GM21367 (cell line): ENCODE results near the gene AQP5.

ENCODE experiments used
- ATAC-seq: cut with Tn5 transposase; IDR thresholded peaks from one replicate; pipeline ENCODE4 v1.9.1; 2021; ENCODE audit not compliant: unreplicated experiment

The AQP5 gene

GRCh38 chr12:49961111-49961922, at the start of gene AQP5:
TSS of gene AQP5 (plus strand) at chr12:49961872. CDS start at chr12:49962018, 146 bp downstream.
- no peak for ATAC-seq

DNA sequence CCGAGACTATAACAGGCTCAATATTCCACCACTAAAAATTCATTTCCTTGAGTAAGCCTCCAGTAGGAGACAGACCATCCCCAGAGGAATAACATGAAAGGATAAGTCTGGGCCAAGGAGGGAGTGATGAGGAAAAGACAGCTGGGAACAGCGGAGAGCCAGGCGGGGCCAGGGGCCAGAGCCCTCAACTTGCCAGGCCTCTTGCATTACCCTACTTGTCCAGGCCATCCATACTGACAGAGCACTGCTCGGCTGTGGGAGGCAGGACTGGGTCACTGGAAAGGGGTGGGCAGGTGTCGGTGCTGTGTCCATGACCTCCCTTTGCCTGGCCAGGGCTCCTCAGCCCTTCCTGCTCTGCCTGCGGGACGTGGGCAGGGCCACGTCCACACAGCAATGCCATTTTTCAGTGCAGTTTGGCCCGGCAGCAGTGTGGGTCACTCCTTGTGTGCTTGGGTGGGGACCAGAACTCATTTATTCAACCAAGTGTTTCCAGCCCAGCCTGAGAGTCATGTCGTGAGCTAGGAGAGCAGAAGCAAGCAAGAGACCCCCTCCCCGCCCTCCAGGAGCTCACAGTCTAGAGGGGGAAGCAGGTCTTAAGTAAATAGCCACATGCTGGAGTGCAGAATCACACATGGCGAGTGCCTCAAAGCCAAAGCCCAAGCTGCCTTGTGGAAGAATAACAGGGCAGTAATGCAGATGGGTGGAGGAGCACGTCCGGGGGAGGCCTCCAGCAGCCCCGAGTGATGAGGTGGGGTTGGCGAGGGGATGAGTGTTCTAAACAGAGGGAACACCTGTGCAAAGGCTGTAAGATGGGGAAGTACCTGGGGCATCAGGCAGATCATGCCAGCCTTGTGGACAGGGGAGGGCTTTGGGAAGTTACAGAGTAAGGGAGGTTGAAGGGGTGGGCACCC, 49.1 kb upstream of the AQP5 start:
- no peak for ATAC-seq

- no peak for ATAC-seq
These were observed 45.3 kb upstream of the AQP5 start for GRCh38 chr12:49916129-49916919.

DNA sequence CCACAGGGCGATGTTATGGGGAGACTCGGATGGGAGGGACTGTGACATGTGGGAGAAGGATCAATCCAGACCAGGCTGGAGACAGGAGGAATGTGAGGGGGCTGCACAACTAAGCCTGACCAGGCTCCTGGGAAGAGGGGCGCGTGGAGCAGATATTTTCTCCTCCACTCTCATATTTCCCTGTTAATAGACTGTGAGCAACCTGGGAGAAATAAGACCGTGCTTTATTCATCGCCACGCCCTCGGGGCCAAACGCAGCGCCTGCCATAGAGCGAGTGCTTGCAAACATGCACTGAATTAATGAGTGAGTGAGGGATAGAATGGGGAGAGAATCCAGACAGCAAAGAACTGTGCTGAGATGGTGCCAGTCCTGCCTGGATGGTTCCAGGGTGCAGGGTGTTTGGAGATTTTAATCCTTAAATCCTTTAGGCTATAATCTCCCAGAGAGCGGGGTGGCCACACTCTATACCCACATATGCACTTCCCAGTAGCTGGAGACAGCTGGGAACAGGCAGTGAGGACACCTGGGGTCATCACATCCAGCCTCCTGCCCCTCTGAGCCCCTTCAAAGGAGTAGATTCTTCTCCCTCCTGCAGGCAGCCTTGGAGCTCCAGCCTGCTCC, 44.4 kb upstream of the AQP5 start:
- ATAC-seq = no peak

- ATAC-seq = no peak
These were observed 43.9 kb upstream of the AQP5 start for GRCh38 chr12:49917788-49918173.

GRCh38 chr12:49920241-49920914, 41.3 kb upstream of the AQP5 start:
- ATAC-seq = no peak

DNA sequence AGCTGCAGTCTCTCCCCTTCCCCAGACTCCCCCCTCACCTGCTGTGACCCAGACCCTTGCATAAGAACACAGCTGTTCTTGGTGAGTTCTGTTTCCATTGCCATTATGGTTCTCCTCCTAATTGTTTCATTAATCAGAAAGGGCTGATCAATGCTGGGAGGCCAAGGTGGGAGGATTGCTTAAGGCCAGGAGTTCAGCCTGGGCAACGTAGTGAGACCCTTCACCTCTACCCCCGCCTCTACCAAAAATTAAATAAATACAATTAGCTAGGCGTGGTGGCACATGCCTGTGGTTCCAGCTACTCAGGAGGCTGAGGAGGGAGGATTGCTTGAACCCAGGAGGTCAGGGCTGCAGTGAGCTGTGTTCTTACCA, 40.8 kb upstream of the AQP5 start:
- ATAC-seq = no peak

GRCh38 chr12:49921299-49921698, 40.4 kb upstream of the AQP5 start:
- ATAC-seq = no peak

- no peak for ATAC-seq
These were observed 39.7 kb upstream of the AQP5 start for GRCh38 chr12:49921936-49922335.

DNA sequence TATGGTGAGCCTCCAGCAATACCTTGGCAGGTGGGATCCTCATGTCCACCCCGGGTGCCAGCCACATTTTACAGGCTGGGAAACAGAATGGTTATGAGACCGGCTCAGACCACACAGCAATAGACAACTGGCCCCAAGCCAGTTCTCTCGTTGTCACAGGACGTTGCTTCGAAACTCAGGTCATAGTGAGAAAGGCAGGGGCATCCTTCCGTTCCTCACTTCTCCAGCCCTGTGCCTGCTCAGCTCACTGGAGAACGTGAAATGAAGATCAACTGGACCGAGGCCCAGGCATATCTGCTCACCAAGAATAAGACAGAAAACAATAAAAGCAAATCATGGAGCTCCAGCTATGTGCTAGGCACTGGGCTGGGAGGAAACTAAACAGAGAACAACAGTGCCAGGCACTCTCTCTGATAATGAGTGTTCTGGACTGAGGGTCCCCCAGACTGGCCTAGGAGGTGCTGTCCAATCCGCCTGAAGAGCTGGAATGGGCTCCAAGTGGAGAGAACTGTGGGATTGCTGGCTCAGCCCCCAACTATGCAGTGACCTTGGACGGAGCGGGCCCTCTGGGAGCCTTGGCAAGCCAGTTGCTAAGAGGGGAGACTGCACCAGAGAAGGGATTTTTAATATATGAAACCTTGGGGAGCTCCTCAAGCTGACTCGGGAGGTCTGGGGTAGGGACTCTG, 39.2 kb upstream of the AQP5 start:
- ATAC-seq = no peak

GRCh38 chr12:49923035-49923644, 38.5 kb upstream of the AQP5 start:
- ATAC-seq = no peak

GRCh38 chr12:49923880-49924556, 37.7 kb upstream of the AQP5 start:
- ATAC-seq = no peak

GRCh38 chr12:49924628-49925246, 36.9 kb upstream of the AQP5 start:
- no peak for ATAC-seq

DNA sequence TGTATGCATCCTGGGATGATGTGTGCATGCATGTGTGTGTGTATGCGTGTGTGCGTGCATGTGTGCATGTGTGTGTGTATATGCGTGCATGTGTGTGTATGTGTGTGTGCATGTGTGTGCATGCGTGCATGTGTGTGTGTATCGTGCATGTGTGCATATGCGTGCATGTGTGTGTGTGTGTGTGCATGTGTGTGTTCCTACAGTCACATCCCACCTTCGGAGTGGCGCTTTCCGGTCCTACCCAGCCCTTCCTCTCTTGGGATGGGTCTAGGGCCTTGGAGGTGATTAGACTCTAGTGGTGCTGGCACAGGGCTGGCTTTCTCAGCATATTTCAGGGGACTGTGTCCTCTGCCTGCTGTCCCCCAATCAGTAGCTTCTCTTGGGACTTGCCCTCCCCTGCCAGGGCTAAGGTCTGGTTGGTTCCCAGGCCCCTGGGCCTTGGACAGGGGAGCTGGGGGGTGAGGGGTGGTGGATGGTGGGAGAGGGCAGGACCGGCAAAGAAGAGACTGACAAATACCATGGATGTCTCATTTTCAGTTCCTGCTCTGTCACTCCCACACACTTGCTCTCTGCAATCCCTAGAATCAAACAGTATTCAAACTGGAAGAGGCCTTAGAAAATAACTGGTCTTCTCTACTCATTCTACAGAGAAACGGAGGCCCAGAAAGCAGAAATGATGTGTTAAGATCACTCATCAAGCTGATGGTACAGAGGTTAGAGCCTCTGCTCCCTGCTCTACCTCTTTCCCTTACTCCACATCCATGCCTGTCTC, 36.1 kb upstream of the AQP5 start:
- ATAC-seq = no peak

DNA sequence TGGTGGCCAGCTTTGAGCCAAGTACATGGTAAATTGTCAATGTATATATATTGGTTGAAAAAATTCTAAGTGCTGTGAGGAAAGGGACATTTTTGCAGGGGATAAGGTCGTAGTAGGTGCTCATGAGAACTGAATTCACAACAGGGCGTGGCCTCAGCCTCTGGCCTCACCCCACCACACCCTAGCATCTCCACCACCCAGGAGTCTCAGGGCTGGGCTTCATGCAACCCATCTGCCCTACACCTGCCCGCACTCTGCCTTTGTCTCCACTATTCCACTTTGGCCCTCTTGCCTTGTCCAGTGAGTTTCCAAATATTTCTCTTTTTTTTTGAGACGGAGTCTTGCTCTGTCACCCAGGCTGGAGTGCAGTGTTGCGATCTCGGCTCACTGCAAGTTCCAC, 33.2 kb upstream of the AQP5 start:
- ATAC-seq = no peak

DNA sequence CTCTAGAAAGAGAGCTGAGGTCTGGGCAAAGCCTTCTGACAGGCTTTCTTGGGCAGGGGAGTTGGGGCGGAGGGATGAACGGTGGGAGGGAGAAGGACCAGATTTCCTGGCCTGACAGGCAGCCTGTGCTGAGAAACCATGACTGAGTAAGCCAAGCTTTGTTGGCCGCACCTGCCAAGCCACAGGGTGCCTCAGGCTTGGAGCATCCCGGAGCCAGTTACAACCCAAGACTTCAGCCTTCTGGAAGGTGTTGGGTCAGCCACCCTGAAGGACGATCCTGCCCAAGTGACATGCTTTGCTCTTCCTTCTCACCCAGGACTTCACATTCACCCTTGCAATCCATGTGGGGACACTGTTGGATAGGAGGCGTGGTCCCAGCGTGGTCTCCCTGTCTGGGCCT, 32.1 kb upstream of the AQP5 start:
- ATAC-seq = no peak

- ATAC-seq = no peak
These were observed 31.0 kb upstream of the AQP5 start for GRCh38 chr12:49930515-49931288.
